HCT116 (cell line): Measurements from ENCODE around the gene AIRE.

Experiments
- CTCF ChIP-seq, 3 experiments: fragments of 200-600 bp in 1 of 3; sonication (generic) in 1 of 3; IDR thresholded peaks in 2 of 3; conservative IDR thresholded peaks in 1 of 3; 2 replicates each; pipeline ENCODE4 v1.5.1; 2012 to 2017; ENCODE audit warnings: low read depth in 2 of 3, low read length in 2 of 3, antibody characterized with exemption in 1 of 3, borderline replicate concordance in 1 of 3, control low read depth in 1 of 3, mild to moderate bottlenecking in 1 of 3, mixed read lengths in 1 of 3, mixed run types in 1 of 3, moderate library complexity in 1 of 3; ENCODE audit not compliant: insufficient read depth in 1 of 3
- EZH2 ChIP-seq: fragments of 200-600 bp; sonication (generic); IDR thresholded peaks from 2 replicates; pipeline ENCODE4 v1.6.1; 2017; ENCODE audit warnings: antibody characterized with exemption, mixed run types
- MAX ChIP-seq: IDR thresholded peaks from 2 replicates; pipeline ENCODE4 v1.6.1; 2012
- POLR2A ChIP-seq: IDR thresholded peaks from 2 replicates; pipeline ENCODE4 v1.7.0; 2011; ENCODE audit warnings: borderline replicate concordance; ENCODE audit not compliant: insufficient read depth, insufficient read length; ENCODE audit errors: extremely low read depth
- SIN3A ChIP-seq: IDR thresholded peaks from 2 replicates; pipeline ENCODE4 v1.6.1; 2012; ENCODE audit warnings: low read depth
- SP1 ChIP-seq: IDR thresholded peaks from 2 replicates; pipeline ENCODE4 v1.6.1; 2012; ENCODE audit warnings: low read depth
- YY1 ChIP-seq: IDR thresholded peaks from 2 replicates; pipeline ENCODE4 v1.6.1; 2011; ENCODE audit warnings: low read length, low read depth, moderate library complexity, mild to moderate bottlenecking; ENCODE audit not compliant: insufficient replicate concordance; ENCODE audit errors: extremely low read depth

GRCh38 chr21:44258056-44258725 lies 27.5 kb upstream of the AIRE start:
- no peak for TF ChIP-seq SIN3A
- TF ChIP-seq SP1, result no peak
- TF ChIP-seq CTCF (IDR thresholded peaks at IDR 0.05 in 2 of 3, conservative IDR thresholded peaks at IDR 0.05 in 1 of 3; ENCODE audit: borderline replicate concordance in 1 of 3, insufficient read depth in 1 of 3, low read depth in 2 of 3, low read length in 2 of 3), result no peak
- no peak for TF ChIP-seq POLR2A
- TF ChIP-seq MAX, result no peak
- no peak for TF ChIP-seq YY1
- TF ChIP-seq EZH2, result no peak
